ENCODE data around the gene ADO.

DNA sequence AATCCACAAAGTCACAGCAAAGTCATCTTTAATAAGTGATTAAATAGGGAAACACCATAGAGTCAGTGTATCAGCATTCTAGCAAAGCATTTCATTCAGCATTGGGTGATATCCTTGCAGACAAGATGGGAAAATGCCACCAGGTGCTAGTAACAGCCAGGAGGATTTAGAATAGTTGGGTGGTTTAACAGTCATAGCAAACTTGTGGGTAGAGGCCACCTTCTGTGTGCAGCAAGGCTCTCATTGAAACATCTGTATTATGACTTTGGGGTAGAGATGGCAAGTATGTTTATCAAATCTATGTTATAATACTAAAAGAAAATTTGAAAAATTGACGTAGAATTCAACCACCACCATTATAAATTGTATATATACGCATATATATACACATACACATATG, 26.4 kb upstream of the ADO start:
- TF ChIP-seq, protein P1, sequence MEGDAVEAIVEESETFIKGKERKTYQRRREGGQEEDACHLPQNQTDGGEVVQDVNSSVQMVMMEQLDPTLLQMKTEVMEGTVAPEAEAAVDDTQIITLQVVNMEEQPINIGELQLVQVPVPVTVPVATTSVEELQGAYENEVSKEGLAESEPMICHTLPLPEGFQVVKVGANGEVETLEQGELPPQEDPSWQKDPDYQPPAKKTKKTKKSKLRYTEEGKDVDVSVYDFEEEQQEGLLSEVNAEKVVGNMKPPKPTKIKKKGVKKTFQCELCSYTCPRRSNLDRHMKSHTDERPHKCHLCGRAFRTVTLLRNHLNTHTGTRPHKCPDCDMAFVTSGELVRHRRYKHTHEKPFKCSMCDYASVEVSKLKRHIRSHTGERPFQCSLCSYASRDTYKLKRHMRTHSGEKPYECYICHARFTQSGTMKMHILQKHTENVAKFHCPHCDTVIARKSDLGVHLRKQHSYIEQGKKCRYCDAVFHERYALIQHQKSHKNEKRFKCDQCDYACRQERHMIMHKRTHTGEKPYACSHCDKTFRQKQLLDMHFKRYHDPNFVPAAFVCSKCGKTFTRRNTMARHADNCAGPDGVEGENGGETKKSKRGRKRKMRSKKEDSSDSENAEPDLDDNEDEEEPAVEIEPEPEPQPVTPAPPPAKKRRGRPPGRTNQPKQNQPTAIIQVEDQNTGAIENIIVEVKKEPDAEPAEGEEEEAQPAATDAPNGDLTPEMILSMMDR (conservative IDR thresholded peaks at IDR 0.05): no peak
- TF ChIP-seq ZFX (IDR thresholded peaks at IDR 0.05): no peak
